ENCODE data around the gene ATP5F1B. TPM values are rescaled to one million over a fixed set of nuclear protein-coding genes. Genes with fewer than 3 reads are reported as not detected.

ATP5F1B gene
- total and polyA plus RNA-seq, 7 donors, result 414 to 1,730 (median 487) TPM

DNA sequence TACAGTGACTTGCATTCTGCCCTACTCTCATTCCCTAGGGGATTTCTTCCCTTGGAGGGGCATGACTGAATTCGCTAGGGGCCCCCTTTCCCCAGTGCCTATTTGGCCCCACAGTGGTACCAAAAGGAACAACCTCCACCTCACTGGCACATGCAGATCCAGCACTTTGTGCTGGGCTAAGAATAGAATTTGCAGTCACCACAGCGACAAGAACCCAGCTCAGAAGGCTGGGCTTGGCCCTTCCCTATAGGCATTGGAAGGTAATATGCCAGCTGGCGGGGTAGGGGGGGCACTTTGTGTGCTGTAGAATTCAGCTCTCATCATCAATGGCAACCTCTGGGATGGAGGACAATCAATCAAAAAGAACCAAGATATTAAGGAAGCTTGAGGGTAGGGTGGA, 29.5 kb downstream of the ATP5F1B start:
- intact Hi-C loops (cut with DNase I), result no loop called here
- Histone ChIP-seq H3K4me3 (no peak overlapping the region), H3K27me3 (no peaks in the 10 kb centered on the region), H3K9me3 (no peaks in the 10 kb centered on the region), H3K4me1 (peaks cover 0 to 21% (median 8%) of the 10 kb centered on the region in 4 donors), H3K27ac (no peak overlapping the region), H3K36me3 (peaks cover 45 to 91% (median 65%) of the 10 kb centered on the region in 4 donors)
- WGBS, 2 donors, result 92 to 96% methylated on average over 3 of the region's 3 CpGs
- TF ChIP-seq POLR2AphosphoS5 (IDR thresholded peaks at IDR 0.05), result no peak
- no peak for TF ChIP-seq CTCF (IDR thresholded peaks at IDR 0.05)
- no peak for TF ChIP-seq EP300 (IDR thresholded peaks at IDR 0.05)
- TF ChIP-seq POLR2A (IDR thresholded peaks at IDR 0.05), result no peak
- peak; percentile 22 for DNase-seq

DNA sequence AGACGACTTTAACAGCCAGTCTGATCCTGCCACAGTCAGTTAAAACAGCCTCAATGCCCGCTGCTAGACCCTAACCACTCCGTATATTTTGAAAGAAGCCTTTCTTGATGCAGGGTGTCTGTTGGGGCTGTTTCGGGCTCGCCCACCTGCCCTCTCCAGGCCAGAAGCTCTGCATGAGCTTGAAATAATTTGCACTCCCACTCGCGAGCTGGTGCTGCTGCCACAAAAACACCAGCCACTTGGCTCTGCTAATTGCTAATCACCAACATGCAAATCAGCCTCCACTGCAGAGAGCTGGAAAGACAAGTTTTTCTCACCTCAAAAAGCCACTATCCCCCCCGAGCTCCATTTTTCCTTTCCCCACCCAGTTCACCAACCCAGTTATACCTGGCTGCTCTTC, 31.2 kb downstream of the ATP5F1B start:
- Histone ChIP-seq H3K27ac (no peak overlapping the region), H3K4me3 (no peak overlapping the region), H3K4me1 (peaks cover 0 to 14% (median 6%) of the 10 kb centered on the region in 4 donors), H3K27me3 (no peaks in the 10 kb centered on the region), H3K36me3 (peaks cover 61 to 91% (median 81%) of the 10 kb centered on the region in 4 donors), H3K9me3 (no peaks in the 10 kb centered on the region)
- TF ChIP-seq POLR2AphosphoS5 (IDR thresholded peaks at IDR 0.05) (no peak), EP300 (IDR thresholded peaks at IDR 0.05) (no peak), POLR2A (IDR thresholded peaks at IDR 0.05) (no peak), CTCF (IDR thresholded peaks at IDR 0.05) (no peak)
- no peak for DNase-seq
- intact Hi-C loops (cut with DNase I), result no loop called here
- 88 to 91% methylated on average over 8 of the region's 8 CpGs for WGBS, 2 donors

DNA sequence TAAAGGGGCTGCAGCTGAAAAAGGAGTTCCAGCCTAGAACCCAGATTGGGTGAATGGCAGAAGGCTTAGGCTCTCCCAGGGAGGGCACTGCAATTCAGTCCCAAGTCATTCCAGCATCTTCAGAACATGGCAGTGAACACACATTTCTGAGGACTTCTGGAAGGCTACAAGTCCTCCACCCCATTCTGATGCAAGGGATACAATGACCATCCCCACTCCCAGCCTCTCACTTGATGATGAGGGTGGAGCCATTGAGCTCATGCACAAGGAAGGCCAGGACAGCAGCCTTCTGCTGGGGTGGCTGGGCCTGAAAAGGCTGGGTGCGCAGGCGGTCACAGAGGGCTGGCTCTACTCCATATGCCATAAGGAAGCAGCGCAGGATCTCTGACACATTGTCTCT, 41.4 kb downstream of the ATP5F1B start:
- 95 to 98% methylated on average over 3 of the region's 3 CpGs for WGBS, 2 donors
- H3K36me3 ChIP-seq, result peaks cover 85 to 100% (median 98%) of the 10 kb centered on the region in 4 donors
- no peak overlapping the region for H3K27ac ChIP-seq
- H3K4me1 ChIP-seq, result no peaks in the 10 kb centered on the region
- no peak overlapping the region for H3K4me3 ChIP-seq
- no peak for TF ChIP-seq CTCF (IDR thresholded peaks at IDR 0.05)
- TF ChIP-seq POLR2AphosphoS5 (IDR thresholded peaks at IDR 0.05), result no peak
- TF ChIP-seq POLR2A (IDR thresholded peaks at IDR 0.05), result no peak
- no peak for TF ChIP-seq EP300 (IDR thresholded peaks at IDR 0.05)
- intact Hi-C loops (cut with DNase I), result no loop called here
- peak; percentile 24 for DNase-seq
- no peaks in the 10 kb centered on the region for H3K9me3 ChIP-seq
- no peaks in the 10 kb centered on the region for H3K27me3 ChIP-seq

GRCh38 chr12:56602239-56602638, 43.5 kb downstream of the ATP5F1B start:
- WGBS, 2 donors, result 81 to 91% methylated on average over 3 of the region's 3 CpGs
- H3K27me3 ChIP-seq, result no peaks in the 10 kb centered on the region
- H3K27ac ChIP-seq, result no peak overlapping the region
- H3K36me3 ChIP-seq, result peaks cover 93 to 100% (median 95%) of the 10 kb centered on the region in 4 donors
- TF ChIP-seq CTCF (IDR thresholded peaks at IDR 0.05), result no peak
- TF ChIP-seq POLR2AphosphoS5 (IDR thresholded peaks at IDR 0.05), result no peak
- no peak overlapping the region for H3K4me3 ChIP-seq
- no peaks in the 10 kb centered on the region for H3K4me1 ChIP-seq
- no peaks in the 10 kb centered on the region for H3K9me3 ChIP-seq
- DNase-seq, result no peak
- intact Hi-C loops (cut with DNase I), result no loop called here

GRCh38 chr12:56601503-56601902, 44.3 kb downstream of the ATP5F1B start:
- no peaks in the 10 kb centered on the region for H3K9me3 ChIP-seq
- no peak for DNase-seq
- H3K4me1 ChIP-seq, result no peaks in the 10 kb centered on the region
- no peak overlapping the region for H3K4me3 ChIP-seq
- H3K27me3 ChIP-seq, result no peaks in the 10 kb centered on the region
- no peak overlapping the region for H3K27ac ChIP-seq
- TF ChIP-seq CTCF (IDR thresholded peaks at IDR 0.05) (no peak), POLR2AphosphoS5 (IDR thresholded peaks at IDR 0.05) (no peak), EP300 (IDR thresholded peaks at IDR 0.05) (no peak), POLR2A (IDR thresholded peaks at IDR 0.05) (no peak)
- intact Hi-C loops (cut with DNase I), result no loop called here
- H3K36me3 ChIP-seq, result peaks cover 86 to 100% (median 90%) of the 10 kb centered on the region in 4 donors
- 81 to 85% methylated on average over 3 of the region's 3 CpGs for WGBS, 2 donors
